ENCODE data around the gene GTF2H3.

DNA sequence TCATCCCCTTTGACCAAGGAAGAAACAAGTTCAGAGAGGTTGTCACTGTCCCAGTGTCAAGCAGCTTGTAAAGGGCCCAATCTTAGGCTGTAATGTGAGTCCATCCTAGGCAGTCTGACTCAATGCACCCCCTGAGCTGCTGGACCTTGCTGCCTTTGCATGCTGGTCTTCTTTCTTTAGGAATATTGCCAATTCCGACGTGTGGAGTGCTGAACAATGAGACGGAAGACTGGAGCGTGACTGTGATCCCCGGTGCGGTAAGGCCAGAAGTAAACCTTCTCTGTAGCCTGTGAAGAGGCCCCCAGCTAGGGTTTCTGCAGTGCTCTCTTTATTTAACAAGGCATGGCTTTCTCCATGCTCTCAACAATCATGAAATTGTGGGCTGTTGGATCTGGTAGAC, 38.2 kb downstream of the GTF2H3 start:
- TF ChIP-seq, protein P1, sequence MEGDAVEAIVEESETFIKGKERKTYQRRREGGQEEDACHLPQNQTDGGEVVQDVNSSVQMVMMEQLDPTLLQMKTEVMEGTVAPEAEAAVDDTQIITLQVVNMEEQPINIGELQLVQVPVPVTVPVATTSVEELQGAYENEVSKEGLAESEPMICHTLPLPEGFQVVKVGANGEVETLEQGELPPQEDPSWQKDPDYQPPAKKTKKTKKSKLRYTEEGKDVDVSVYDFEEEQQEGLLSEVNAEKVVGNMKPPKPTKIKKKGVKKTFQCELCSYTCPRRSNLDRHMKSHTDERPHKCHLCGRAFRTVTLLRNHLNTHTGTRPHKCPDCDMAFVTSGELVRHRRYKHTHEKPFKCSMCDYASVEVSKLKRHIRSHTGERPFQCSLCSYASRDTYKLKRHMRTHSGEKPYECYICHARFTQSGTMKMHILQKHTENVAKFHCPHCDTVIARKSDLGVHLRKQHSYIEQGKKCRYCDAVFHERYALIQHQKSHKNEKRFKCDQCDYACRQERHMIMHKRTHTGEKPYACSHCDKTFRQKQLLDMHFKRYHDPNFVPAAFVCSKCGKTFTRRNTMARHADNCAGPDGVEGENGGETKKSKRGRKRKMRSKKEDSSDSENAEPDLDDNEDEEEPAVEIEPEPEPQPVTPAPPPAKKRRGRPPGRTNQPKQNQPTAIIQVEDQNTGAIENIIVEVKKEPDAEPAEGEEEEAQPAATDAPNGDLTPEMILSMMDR (IDR thresholded peaks at IDR 0.05) = no peak
- TF ChIP-seq EP300 (IDR thresholded peaks at IDR 0.05) = no peak
- TF ChIP-seq POLR2AphosphoS5 (IDR thresholded peaks at IDR 0.05) = no peak
- no peak for TF ChIP-seq POLR2A (IDR thresholded peaks at IDR 0.05)
